ENCODE data around the gene OXNAD1. TPM values are rescaled to one million over a fixed set of nuclear protein-coding genes. Genes with fewer than 3 reads are reported as not detected.

Gene OXNAD1
- total RNA-seq, 6 experiments from 2014 or later = 8.1 to 27.2 (median 16.2) TPM

GRCh38 chr3:16286751-16287543 is 21.9 kb downstream of the OXNAD1 start:
- no peak for TF ChIP-seq POLR2A (IDR thresholded peaks at IDR 0.05)
- no peak for TF ChIP-seq CTCF (IDR thresholded peaks at IDR 0.05)
- ATAC-seq = peak in 2 of 4 donors; percentile 19 to 23
- WGBS (ENCODE audit: insufficient coverage, low coverage, low lambda C conversion rate, missing lambda C conversion rate) = 60% methylated on average over 6 of the region's 6 CpGs
- no peak for DNase-seq
- peaks cover 0 to 8% (median 3%) of the 10 kb centered on the region in 4 donors for H3K4me1 ChIP-seq
- no peak overlapping the region for H3K4me3 ChIP-seq
- no peaks in the 10 kb centered on the region for H3K9me3 ChIP-seq
- H3K27me3 ChIP-seq = no peaks in the 10 kb centered on the region
- intact Hi-C loops (cut with DNase I) = loop anchor here (10.0 kb wide), 2 partner anchors 258 to 268 kb away; no protein-coding TSS in a partner anchor
- H3K36me3 ChIP-seq = peaks cover 0 to 11% (median 2%) of the 10 kb centered on the region in 4 donors
- H3K27ac ChIP-seq = peak overlapping the region in 2 of 3 donors; percentile 2 to 10

- peaks cover 0 to 6% (median 0%) of the 10 kb centered on the region in 4 donors for H3K9me3 ChIP-seq
- peaks cover 0 to 8% (median 3%) of the 10 kb centered on the region in 4 donors for H3K4me1 ChIP-seq
- H3K36me3 ChIP-seq = peaks cover 0 to 9% (median 2%) of the 10 kb centered on the region in 4 donors
- TF ChIP-seq POLR2A (IDR thresholded peaks at IDR 0.05) (no peak), CTCF (IDR thresholded peaks at IDR 0.05) (no peak)
- WGBS (ENCODE audit: insufficient coverage, low coverage, low lambda C conversion rate, missing lambda C conversion rate) = no CpG with 5 or more reads among the region's 1 CpG
- H3K27me3 ChIP-seq = no peaks in the 10 kb centered on the region
- DNase-seq (no peak), ATAC-seq (peak in 2 of 4 donors; percentile 13 to 20)
- no peak overlapping the region for H3K4me3 ChIP-seq
- H3K27ac ChIP-seq = no peak overlapping the region
- intact Hi-C loops (cut with DNase I) = loop anchor here (10.0 kb wide), 2 partner anchors 256 to 266 kb away; no protein-coding TSS in a partner anchor
Measured at GRCh38 chr3:16288664-16289063, 23.7 kb downstream of the OXNAD1 start.

- intact Hi-C loops (cut with DNase I) = loop anchor here (10.0 kb wide), 2 partner anchors 255 to 265 kb away; no protein-coding TSS in a partner anchor
- 80% methylated on average over 2 of the region's 2 CpGs for WGBS (ENCODE audit: insufficient coverage, low coverage, low lambda C conversion rate, missing lambda C conversion rate)
Measured at GRCh38 chr3:16289144-16289889, 24.3 kb downstream of the OXNAD1 start.

More at GRCh38 chr3:16289144-16289889, 24.3 kb downstream of the OXNAD1 start:
- DNase-seq (no peak), ATAC-seq (no peak)
- Histone ChIP-seq H3K4me3 (no peak overlapping the region), H3K36me3 (peaks cover 0 to 4% (median 2%) of the 10 kb centered on the region in 4 donors), H3K27me3 (no peaks in the 10 kb centered on the region), H3K4me1 (peaks cover 0 to 8% (median 3%) of the 10 kb centered on the region in 4 donors), H3K9me3 (peaks cover 0 to 6% (median 0%) of the 10 kb centered on the region in 4 donors), H3K27ac (no peak overlapping the region)
- TF ChIP-seq CTCF (IDR thresholded peaks at IDR 0.05) (no peak), POLR2A (IDR thresholded peaks at IDR 0.05) (no peak)

Measured in right lobe of liver (tissue), 6 donors.